SK-N-MC (cell line): ENCODE data around the gene GRAMD4.

ENCODE experiments used
- EZH2 ChIP-seq: fragments of 200-600 bp; sonication (generic); IDR thresholded peaks from one replicate; pipeline ENCODE4 v1.6.1; 2017; ENCODE audit warnings: antibody characterized with exemption
- POLR2AphosphoS5 ChIP-seq: IDR thresholded peaks from 2 replicates; pipeline ENCODE4 v1.6.1; 2012; ENCODE audit warnings: mild to moderate bottlenecking, low read depth, low read length, borderline replicate concordance

DNA sequence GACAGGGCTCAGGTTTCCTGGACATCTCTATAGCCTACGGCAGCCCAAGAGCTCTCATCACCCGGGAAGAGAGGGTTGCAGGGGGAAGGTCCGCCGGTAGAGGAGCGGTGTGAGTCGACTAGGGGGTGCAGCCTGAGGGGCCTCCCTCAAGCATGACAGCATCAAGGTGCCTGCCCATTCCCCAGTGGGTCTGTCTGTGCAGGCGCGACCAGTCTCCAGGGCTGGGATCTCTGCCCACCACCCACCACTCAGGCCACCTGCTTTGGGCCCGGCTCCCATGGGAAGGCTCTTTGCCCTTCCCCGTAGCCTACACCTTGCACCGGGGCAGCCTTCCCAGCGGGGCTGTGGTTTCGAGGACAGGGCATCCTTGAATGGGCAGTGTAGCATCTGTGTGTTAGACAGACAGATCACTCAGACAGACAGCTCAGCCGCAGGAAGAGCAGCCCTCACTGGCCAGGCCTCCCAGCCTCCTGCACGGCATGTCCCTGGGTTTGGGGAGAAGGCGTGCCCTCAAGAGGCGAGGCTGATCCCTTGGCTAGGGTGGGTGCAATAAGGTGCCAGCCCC, 88.7 kb downstream of the GRAMD4 start:
- TF ChIP-seq POLR2AphosphoS5, result no peak
- no peak for TF ChIP-seq EZH2
